Common myeloid progenitor, CD34-positive (primary cell): Measurements from ENCODE around the gene TLCD1.

Experiments used
- CTCF ChIA-PET: fragments of 350-600 bp; sonication (Branson Sonifier 250); formaldehyde crosslinking; loops from one replicate; lab custom pipeline; 2021; ENCODE audit warnings: antibody characterized with exemption; lab: Charles Lee
- POLR2A ChIA-PET: fragments of 350-600 bp; sonication (Branson Sonifier 250); formaldehyde crosslinking; loops from one replicate; lab custom pipeline; 2021; ENCODE audit warnings: antibody characterized with exemption; lab: Charles Lee
- DNase-seq, 3 donors: peaks; one replicate each; pipeline versions ENCODE4 v3.0.0 to v3.0.0-alpha.2; 2013
- H3K27ac ChIP-seq, 2 experiments: 1 replicate in 1 of 2; 2 replicates in 1 of 2; pipeline ENCODE4 v1.7.0; 2013; ENCODE audit warnings: inconsistent platforms in 2 of 2, low read length in 2 of 2, mild to moderate bottlenecking in 2 of 2, low read depth in 1 of 2, moderate library complexity in 1 of 2; ENCODE audit not compliant: severe bottlenecking in 2 of 2, insufficient read depth in 1 of 2, poor library complexity in 1 of 2
- H3K27me3 ChIP-seq, 5 experiments: replicated peaks in 2 of 5; 1 replicate in 3 of 5; 2 replicates in 2 of 5; pipeline versions ENCODE4 v1.6.1 to v1.7.0; 2013; ENCODE audit warnings: low read length in 4 of 5, mild to moderate bottlenecking in 2 of 5, moderate library complexity in 2 of 5, inconsistent platforms in 1 of 5; ENCODE audit not compliant: insufficient read depth in 5 of 5, control insufficient read depth in 4 of 5
- H3K36me3 ChIP-seq, 4 experiments: 1 replicate in 2 of 4; 2 replicates in 2 of 4; pipeline versions ENCODE4 v1.6.1 to v1.7.0; 2013; ENCODE audit warnings: low read length in 3 of 4, control low read depth in 1 of 4, mild to moderate bottlenecking in 1 of 4; ENCODE audit not compliant: control insufficient read depth in 4 of 4, insufficient read depth in 4 of 4
- H3K4me1 ChIP-seq, 4 experiments: 1 replicate in 3 of 4; 2 replicates in 1 of 4; pipeline versions ENCODE4 v1.6.1 to v1.7.1; 2013; ENCODE audit warnings: low read length in 3 of 4, mild to moderate bottlenecking in 3 of 4, control low read depth in 1 of 4, inconsistent platforms in 1 of 4, moderate library complexity in 1 of 4; ENCODE audit not compliant: control insufficient read depth in 4 of 4, insufficient read depth in 4 of 4; ENCODE audit errors: control extremely low read depth in 1 of 4
- H3K4me3 ChIP-seq, 7 experiments: 1 replicate in 4 of 7; 2 replicates in 3 of 7; pipeline versions ENCODE4 v1.5.1 to v1.7.0; 2013; ENCODE audit warnings: mild to moderate bottlenecking in 7 of 7, low read length in 6 of 7, moderate library complexity in 6 of 7, inconsistent platforms in 2 of 7, low read depth in 2 of 7, control low read depth in 1 of 7; ENCODE audit not compliant: insufficient read depth in 4 of 7, control insufficient read depth in 1 of 7; ENCODE audit errors: extremely low read depth in 1 of 7
- H3K9me3 ChIP-seq, 5 experiments: 1 replicate in 4 of 5; 2 replicates in 1 of 5; pipeline versions ENCODE4 v1.6.1 to v1.7.1; 2013; ENCODE audit warnings: low read length in 4 of 5, mild to moderate bottlenecking in 2 of 5, inconsistent platforms in 1 of 5, low read depth in 1 of 5, moderate library complexity in 1 of 5; ENCODE audit not compliant: control insufficient read depth in 4 of 5, insufficient read depth in 2 of 5; ENCODE audit errors: control extremely low read depth in 1 of 5
- WGBS: methylation state at CpG from one replicate; pipeline ENCODE4 v1.1.5; 2013; ENCODE audit not compliant: insufficient coverage; 5-methylcytosine and 5-hydroxymethylcytosine counted together

The TLCD1 gene

GRCh38 chr17:28702752-28703150 lies 23.3 kb downstream of the TLCD1 start:
- Histone ChIP-seq H3K27me3 (no peaks in the 10 kb centered on the region), H3K4me3 (no peak overlapping the region), H3K36me3 (peaks cover 30 to 76% (median 56%) of the 10 kb centered on the region in 4 experiments), H3K27ac (no peak overlapping the region), H3K4me1 (no peaks in the 10 kb centered on the region), H3K9me3 (no peaks in the 10 kb centered on the region)
- 100% methylated on average over 2 of the region's 3 CpGs for WGBS
- CTCF ChIA-PET, result interaction anchor here (1.4 kb wide), 1 partner anchor 9 kb away, joined by 5 read pairs; no protein-coding TSS in a partner anchor
- DNase-seq, result no peak
- POLR2A ChIA-PET, result interaction anchor here (1.1 kb wide), 1 partner anchor 8 kb away, joined by 3 read pairs; no protein-coding TSS in a partner anchor

DNA sequence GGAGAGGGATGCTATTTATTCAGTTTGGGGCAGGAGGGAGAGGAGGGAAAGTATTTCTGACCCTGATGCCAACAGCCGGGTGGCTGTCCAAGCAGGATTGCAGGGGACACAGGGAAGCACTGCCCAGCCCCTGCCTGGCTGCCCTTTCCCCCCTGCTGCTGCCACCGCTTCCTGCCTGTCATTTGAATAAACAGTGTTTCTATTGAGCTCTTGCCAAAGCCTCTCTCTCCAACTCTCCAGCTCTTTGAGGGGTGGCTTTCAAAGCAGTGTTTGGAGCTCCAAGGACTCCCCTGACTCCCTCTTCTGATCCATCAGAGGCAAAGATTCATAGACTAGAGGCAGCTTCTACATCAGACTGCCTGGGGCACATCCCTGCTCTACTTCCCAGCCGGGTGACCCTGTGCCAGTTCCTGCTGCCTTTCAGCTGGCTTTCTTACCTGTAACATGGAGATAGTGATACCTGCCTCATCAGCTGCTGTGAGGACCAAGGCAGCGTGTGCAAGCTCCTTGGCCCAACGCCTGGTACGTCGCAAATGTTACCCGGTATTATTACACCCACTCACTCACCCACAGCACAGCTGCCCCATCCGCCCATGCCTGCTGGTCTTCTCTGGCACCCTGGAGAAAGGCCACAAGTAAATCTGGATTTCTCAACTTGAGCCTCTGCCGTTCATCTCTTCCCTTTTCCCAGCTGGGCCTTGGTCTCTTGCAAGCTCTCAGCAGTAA lies 23.8 kb downstream of the TLCD1 start:
- no peaks in the 10 kb centered on the region for H3K4me1 ChIP-seq
- WGBS, result 98% methylated on average over 10 of the region's 10 CpGs
- no peak overlapping the region for H3K27ac ChIP-seq
- H3K27me3 ChIP-seq, result no peaks in the 10 kb centered on the region
- ChIA-PET CTCF (interaction anchor here (1.4 kb wide), 1 partner anchor 9 kb away, joined by 5 read pairs; no protein-coding TSS in a partner anchor), POLR2A (interaction anchor here (1.1 kb wide), 1 partner anchor 9 kb away, joined by 3 read pairs; no protein-coding TSS in a partner anchor)
- DNase-seq, result no peak
- no peak overlapping the region for H3K4me3 ChIP-seq
- H3K36me3 ChIP-seq, result peaks cover 33 to 81% (median 61%) of the 10 kb centered on the region in 4 experiments
- no peaks in the 10 kb centered on the region for H3K9me3 ChIP-seq

DNA sequence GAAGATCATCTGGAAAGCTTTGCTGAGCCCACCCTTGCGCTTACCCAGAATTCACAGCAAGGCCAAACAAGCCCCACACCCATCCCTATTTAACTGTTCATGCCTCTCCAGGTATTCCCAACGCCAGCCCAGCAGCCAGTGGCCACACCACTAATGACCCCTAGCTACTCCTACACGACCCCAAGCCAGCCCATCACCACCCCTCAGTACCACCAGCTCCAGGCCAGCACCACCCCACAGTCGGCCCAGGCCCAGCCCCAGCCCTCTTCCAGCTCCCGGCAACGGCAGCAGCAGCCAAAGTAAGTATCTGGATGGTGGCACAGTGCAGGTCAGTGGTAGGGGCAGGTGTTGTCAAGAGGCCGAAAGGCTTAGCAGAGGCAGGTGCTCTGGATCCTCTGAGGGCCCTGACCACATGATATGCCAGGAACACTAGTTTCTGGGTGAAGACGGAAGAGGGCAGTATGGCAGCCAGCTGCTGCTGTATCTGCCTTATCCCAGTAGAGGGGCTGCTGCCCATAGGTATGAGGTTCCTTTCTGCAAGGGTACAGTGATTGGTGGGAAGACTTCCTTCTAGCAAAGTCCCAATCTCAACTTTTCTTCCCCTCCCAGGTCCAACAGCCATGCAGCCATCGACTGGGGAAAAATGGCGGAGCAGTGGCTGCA lies 25.1 kb downstream of the TLCD1 start:
- ChIA-PET POLR2A (no interaction called here), CTCF (interaction anchor here (1.2 kb wide), 1 partner anchor 25 kb away, joined by 4 read pairs; no protein-coding TSS in a partner anchor)
- H3K4me3 ChIP-seq, result no peak overlapping the region
- H3K27ac ChIP-seq, result no peak overlapping the region
- no peak for DNase-seq
- no peaks in the 10 kb centered on the region for H3K4me1 ChIP-seq
- WGBS, result 97% methylated on average over 8 of the region's 10 CpGs
- no peaks in the 10 kb centered on the region for H3K27me3 ChIP-seq
- H3K36me3 ChIP-seq, result peaks cover 33 to 90% (median 70%) of the 10 kb centered on the region in 4 experiments
- no peaks in the 10 kb centered on the region for H3K9me3 ChIP-seq

- Histone ChIP-seq H3K27me3 (no peaks in the 10 kb centered on the region), H3K4me1 (no peaks in the 10 kb centered on the region), H3K27ac (no peak overlapping the region), H3K9me3 (no peaks in the 10 kb centered on the region), H3K4me3 (no peak overlapping the region), H3K36me3 (peaks cover 37 to 97% (median 75%) of the 10 kb centered on the region in 4 experiments)
- ChIA-PET CTCF (interaction anchor here (0.6 to 1.2 kb wide), 3 partner anchors 8 to 25 kb away, joined by 3 to 4 read pairs (median 4); no protein-coding TSS in a partner anchor), POLR2A (no interaction called here)
- DNase-seq, result no peak
- WGBS, result 98% methylated on average over 7 of the region's 8 CpGs
Measured at GRCh38 chr17:28700278-28700677, 25.8 kb downstream of the TLCD1 start.

DNA sequence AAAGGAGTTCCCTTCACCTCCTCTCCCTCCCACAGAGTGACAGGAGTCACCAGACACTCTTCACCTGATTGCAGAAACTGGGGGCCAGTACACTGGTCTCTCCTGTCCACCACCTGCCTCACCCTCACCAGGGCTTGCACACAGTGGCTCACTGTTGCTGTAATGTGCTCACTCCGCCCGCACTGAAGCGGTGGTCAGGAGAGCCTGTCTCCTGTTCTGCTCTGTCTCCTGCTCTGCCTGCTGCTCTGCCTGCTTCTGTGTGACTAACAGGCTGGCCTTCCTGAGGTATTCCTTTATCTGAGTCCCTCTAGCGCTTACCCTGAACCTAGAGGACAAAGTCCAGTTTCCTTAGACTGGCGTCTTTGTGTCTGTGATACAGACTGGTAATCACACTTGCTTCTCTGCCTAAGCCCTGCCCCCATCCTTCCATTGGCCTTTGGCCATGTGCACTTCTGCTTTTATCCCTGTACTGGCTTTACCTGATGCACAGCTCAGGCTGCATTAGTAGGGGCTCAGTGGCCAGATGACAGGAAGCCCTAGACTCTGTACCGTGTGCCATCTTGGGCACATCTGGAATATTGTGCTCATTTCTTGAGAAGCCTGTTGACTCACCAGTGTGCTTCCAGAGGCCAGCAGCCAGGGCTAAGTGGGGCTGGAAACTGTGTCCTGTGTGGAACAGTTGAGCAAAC lies 27.6 kb downstream of the TLCD1 start:
- POLR2A ChIA-PET, result no interaction called here
- no peak overlapping the region for H3K4me3 ChIP-seq
- WGBS, result 95% methylated on average over 6 of the region's 6 CpGs
- no peaks in the 10 kb centered on the region for H3K9me3 ChIP-seq
- DNase-seq, result no peak
- peaks cover 36 to 100% (median 80%) of the 10 kb centered on the region in 4 experiments for H3K36me3 ChIP-seq
- CTCF ChIA-PET, result no interaction called here
- no peaks in the 10 kb centered on the region for H3K4me1 ChIP-seq
- H3K27ac ChIP-seq, result no peak overlapping the region
- no peaks in the 10 kb centered on the region for H3K27me3 ChIP-seq

DNA sequence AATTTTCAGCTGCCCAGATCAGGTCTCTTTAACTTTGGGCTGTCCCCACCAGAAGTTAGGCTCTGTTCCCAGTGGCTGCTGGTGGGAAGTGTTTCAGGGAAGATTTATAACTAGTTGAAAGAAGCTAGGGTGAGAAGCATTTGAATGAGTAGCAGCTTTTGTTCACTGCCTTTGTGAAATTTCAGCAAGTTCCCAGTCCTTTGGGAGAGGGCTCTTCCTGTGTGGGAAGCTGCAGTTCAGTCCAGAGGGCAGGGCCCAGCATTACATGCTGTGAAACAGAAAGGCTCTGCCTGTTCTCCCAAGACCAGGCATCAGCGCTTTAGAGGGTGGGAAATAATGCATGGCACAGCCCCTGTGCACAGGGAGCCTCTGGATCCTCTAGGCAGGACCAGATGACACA lies 32.2 kb downstream of the TLCD1 start:
- Histone ChIP-seq H3K27me3 (no peaks in the 10 kb centered on the region), H3K9me3 (no peaks in the 10 kb centered on the region), H3K36me3 (peaks cover 36 to 91% (median 66%) of the 10 kb centered on the region in 4 experiments), H3K4me1 (no peaks in the 10 kb centered on the region), H3K4me3 (no peak overlapping the region), H3K27ac (no peak overlapping the region)
- DNase-seq, result no peak
- CTCF ChIA-PET, result interaction anchor here (0.8 to 2.2 kb wide), 4 partner anchors 8 to 47 kb away, joined by 3 to 7 read pairs (median 4); no protein-coding TSS in a partner anchor
- POLR2A ChIA-PET, result no interaction called here
- 100% methylated on average over 1 of the region's 1 CpG for WGBS
